Measurements from ENCODE around the gene CMBL. TPM values are rescaled to one million over a fixed set of nuclear protein-coding genes. Genes with fewer than 3 reads are reported as not detected.
A peak's percentile ranks its signal among the peaks of the same experiment; 100 is the strongest.

The CMBL gene
- total and polyA plus RNA-seq, 2 of the 13 experiments (the other 11 are each of a cell fraction or from before 2014, with no cell fraction given): 11.5 to 17.0 TPM

- Histone ChIP-seq H2AFZ (ENCODE audit: low read length) (no peak overlapping the region), H3K36me3 (replicated peaks in 1 of 2; ENCODE audit: control insufficient read depth in 1 of 2, insufficient read depth in 2 of 2, low read length in 2 of 2) (peaks cover 6 to 22% of the 10 kb centered on the region in 2 experiments; a peak in 4 of 5 replicates), H4K20me1 (ENCODE audit: insufficient read depth, low read length) (peaks cover 4% of the 10 kb centered on the region; the same call in 1 of the 2 replicates), H3K9ac (ENCODE audit: insufficient read depth, low read depth, low read length) (no peak overlapping the region), H3K4me1 (ENCODE audit: insufficient read depth, low read length) (peaks cover 10% of the 10 kb centered on the region), H3K4me3 (replicated peaks in 1 of 3; ENCODE audit: insufficient read depth in 1 of 3, low read depth in 2 of 3, low read length in 3 of 3) (no peak overlapping the region), H3K4me2 (ENCODE audit: low read depth, low read length) (no peak overlapping the region), H3K27me3 (ENCODE audit: control insufficient read depth in 1 of 2, insufficient read depth in 2 of 2, low read length in 2 of 2) (no peaks in the 10 kb centered on the region), H3K27ac (ENCODE audit: extremely low read length, insufficient read depth, low read length) (no peak overlapping the region), H3K79me2 (ENCODE audit: insufficient read depth, low read length) (no peaks in the 10 kb centered on the region), H3K9me3 (ENCODE audit: low read length) (no peaks in the 10 kb centered on the region)
- intact Hi-C loops (cut with micrococcal nuclease; ENCODE audit: unreplicated experiment) (no loop called here), in situ Hi-C loops (cut with HindIII; ENCODE audit: extremely low pct_ligation_motif_present, low pct_unique_long_range_greater_than_20kb) (no loop called here)
- WGBS (ENCODE audit: low lambda C conversion rate): 95% methylated on average over 9 of the region's 10 CpGs
- ATAC-seq: peak; percentile 3; the same call in 2 of the 3 replicates
- ChIA-PET CTCF (ENCODE audit: low intra/inter-chr PET ratio, low total read pairs) (no interaction called here), POLR2A (no interaction called here)
- TF ChIP-seq TFDP2 (CRISPR knock-in tag; IDR thresholded peaks at IDR 0.05): no peak
- TF ChIP-seq ZNF503 (CRISPR knock-in tag; IDR thresholded peaks at IDR 0.05): no peak
- TF ChIP-seq ZNF205 (CRISPR knock-in tag; IDR thresholded peaks at IDR 0.05): no peak
- no peak for TF ChIP-seq RXRB (CRISPR knock-in tag; IDR thresholded peaks at IDR 0.05; ENCODE audit: borderline replicate concordance)
- TF ChIP-seq ZBTB44 (CRISPR knock-in tag; IDR thresholded peaks at IDR 0.05): no peak
- TF ChIP-seq ZNF331 (CRISPR knock-in tag; IDR thresholded peaks at IDR 0.05): no peak
- TF ChIP-seq SP1 (IDR thresholded peaks at IDR 0.05): no peak
- TF ChIP-seq SP1 (CRISPR knock-in tag; IDR thresholded peaks at IDR 0.05): no peak
- TF ChIP-seq TCF12 (IDR thresholded peaks at IDR 0.05): no peak
- no peak for TF ChIP-seq TCF12 (CRISPR knock-in tag; IDR thresholded peaks at IDR 0.05)
- no peak for TF ChIP-seq NCOA2 (CRISPR knock-in tag; IDR thresholded peaks at IDR 0.05)
- TF ChIP-seq MIXL1 (CRISPR knock-in tag; IDR thresholded peaks at IDR 0.05): no peak
- no peak for TF ChIP-seq ZNF746 (CRISPR knock-in tag; IDR thresholded peaks at IDR 0.05)
- TF ChIP-seq SRY (CRISPR knock-in tag; IDR thresholded peaks at IDR 0.05): no peak
- TF ChIP-seq ZNF329 (CRISPR knock-in tag; IDR thresholded peaks at IDR 0.05; ENCODE audit: low read depth): no peak
- no peak for TF ChIP-seq RORA (CRISPR knock-in tag; IDR thresholded peaks at IDR 0.05)
- TF ChIP-seq THYN1 (CRISPR knock-in tag; IDR thresholded peaks at IDR 0.05; ENCODE audit: borderline replicate concordance, low read depth): no peak
- no peak for TF ChIP-seq ZBTB1 (CRISPR knock-in tag; IDR thresholded peaks at IDR 0.05; ENCODE audit: borderline replicate concordance)
- no peak for TF ChIP-seq RCOR2 (CRISPR knock-in tag; IDR thresholded peaks at IDR 0.05)
- FAIRE-seq: no peak
- no peak for DNase-seq (ENCODE audit: low spot score)
- BruUV-seq (replicated peaks): no TSS peak
Observed at GRCh38 chr5:10268100-10268499, 39.6 kb downstream of the CMBL start.

Data from HepG2 (cell line).